K562 (cell line): Measurements from ENCODE around the gene GTPBP1. TPM values are rescaled to one million over a fixed set of nuclear protein-coding genes. Genes with fewer than 3 reads are reported as not detected.

Source experiments
- ATF1 ChIP-seq, 2 experiments: fragments of 450-650 bp in 1 of 2; IDR thresholded peaks; 2 replicates each; pipeline ENCODE4 v1.6.1; 2016; ENCODE audit warnings: missing compliant biosample characterization in 1 of 2, missing genetic modification characterization in 1 of 2
- ATF2 ChIP-seq: sonication (generic); formaldehyde crosslinking; IDR thresholded peaks from 2 replicates; pipeline ENCODE4 v1.8.1; 2022; ENCODE audit warnings: missing genetic modification reagents
- HDAC2 ChIP-seq: fragments of 450-650 bp; IDR thresholded peaks from 2 replicates; pipeline ENCODE4 v1.6.1; 2016; ENCODE audit warnings: mild to moderate bottlenecking
- NCOA6 ChIP-seq: fragments of 450-650 bp; IDR thresholded peaks from 2 replicates; pipeline ENCODE4 v1.6.1; 2017; ENCODE audit warnings: mild to moderate bottlenecking
- NR0B1 ChIP-seq: fragments of 450-650 bp; IDR thresholded peaks from one replicate; pipeline ENCODE4 v1.6.1; 2018; ENCODE audit warnings: mild to moderate bottlenecking, moderate library complexity; ENCODE audit not compliant: partially characterized antibody
- POLR2G ChIP-seq: fragments of 200-400 bp; formaldehyde crosslinking; IDR thresholded peaks from 2 replicates; pipeline ENCODE4 v1.6.1; 2017; ENCODE audit warnings: low read depth, mild to moderate bottlenecking, antibody characterized with exemption, low read length, moderate library complexity
- PTBP1 ChIP-seq: fragments of 200-400 bp; formaldehyde crosslinking; IDR thresholded peaks from 2 replicates; pipeline ENCODE4 v1.6.1; 2017; ENCODE audit warnings: low read depth, low read length
- RBM14 ChIP-seq: fragments of 200-400 bp; formaldehyde crosslinking; IDR thresholded peaks from 2 replicates; pipeline ENCODE4 v1.6.1; 2018; ENCODE audit warnings: low read depth, mild to moderate bottlenecking, low read length, moderate library complexity, borderline replicate concordance; ENCODE audit not compliant: insufficient read depth
- REST ChIP-seq, 2 experiments: fragments of 450-650 bp; formaldehyde crosslinking in 1 of 2; IDR thresholded peaks; 2 replicates each; pipeline versions ENCODE4 v1.4.0 to v1.6.1; 2014 to 2020; ENCODE audit warnings: mild to moderate bottlenecking in 2 of 2, borderline replicate concordance in 1 of 2, low read depth in 1 of 2
- SNAPC5 ChIP-seq: fragments of 250-450 bp; sonication (Bioruptor Pico); IDR thresholded peaks from 2 replicates; pipeline ENCODE4 v1.8.0; 2021; ENCODE audit warnings: moderate library complexity, mild to moderate bottlenecking, inconsistent platforms
- SP2 ChIP-seq: IDR thresholded peaks from 2 replicates; pipeline ENCODE4 v1.6.1; 2011; ENCODE audit warnings: mild to moderate bottlenecking, low read depth, low read length, moderate library complexity; ENCODE audit not compliant: poor library complexity, severe bottlenecking; ENCODE audit errors: extremely low read depth
- TAF9B ChIP-seq: fragments of 450-650 bp; IDR thresholded peaks from 2 replicates; pipeline ENCODE4 v1.6.1; 2018; ENCODE audit warnings: mild to moderate bottlenecking; ENCODE audit not compliant: partially characterized antibody
- TCF15 ChIP-seq: fragments of 250-450 bp; sonication (Bioruptor Pico); IDR thresholded peaks from 2 replicates; pipeline ENCODE4 v1.8.0; 2022; ENCODE audit warnings: moderate library complexity, mild to moderate bottlenecking, inconsistent platforms
- TEAD1 ChIP-seq, 2 experiments: fragments of 450-650 bp in 1 of 2; sonication (generic) in 1 of 2; formaldehyde crosslinking; IDR thresholded peaks; 2 replicates each; pipeline versions ENCODE4 v1.4.0 to v1.8.0; 2020 to 2022; ENCODE audit warnings: mild to moderate bottlenecking in 2 of 2, missing genetic modification reagents in 1 of 2
- polyA plus RNA-seq, 8 experiments: library from polyadenylated mRNA; depleted of rRNA in 4 of 8; stranded (reverse) in 5 of 8; unstranded in 3 of 8; fragments of >200 nt; fragmentation: Nextera tagmentation in 2 of 8; fragmentation: Illumina TruSeq in 1 of 8; extraction: Ambion mirVana in 2 of 8; extraction: Trizol in 1 of 8; gene quantifications; 2 replicates each; pipeline versions ENCODE4 v1.2.1 to v1.2.3, GENCODE V29; 2011 to 2014; ENCODE audit warnings: inconsistent platforms in 1 of 8, missing spikeins in 1 of 8
- total RNA-seq, 7 experiments: library from RNA; depleted of rRNA in 6 of 7; stranded (reverse); fragments of >200 nt in 6 of 7; fragmentation: Illumina TruSeq in 2 of 7; extraction: Trizol in 2 of 7; gene quantifications; 2 replicates each; pipeline versions ENCODE4 v1.2.1 to v1.2.3, GENCODE V29; 2011 to 2021; ENCODE audit warnings: low replicate concordance in 1 of 7

GTPBP1 gene
- total and polyA plus RNA-seq, 9 of the 15 experiments (the other 6 are each of a cell fraction or from before 2014, with no cell fraction given): 0.83 to 53.2 (median 23.3) TPM

- TF ChIP-seq REST (IDR thresholded peaks at IDR 0.05; ENCODE audit: borderline replicate concordance) (no peak), REST (CRISPR knock-in tag; IDR thresholded peaks at IDR 0.05; ENCODE audit: low read depth) (no peak), TEAD1 (CRISPR knock-in tag; IDR thresholded peaks at IDR 0.05) (no peak), NR0B1 (no peak), SNAPC5 (no peak), POLR2G (peak; percentile 77), PTBP1 (no peak), ATF1 (CRISPR knock-in tag; IDR thresholded peaks at IDR 0.05) (no peak), ATF1 (tag; IDR thresholded peaks at IDR 0.05) (peak; percentile 46; the same call in 1 of the 2 replicates), TCF15 (CRISPR knock-in tag) (no peak), RBM14 (no peak), NCOA6 (no peak), TAF9B (no peak), HDAC2 (0 out of 2 replicates have a peak, but pooled peaks have one; percentile 15), ATF2 (no peak), SP2 (no peak)
These were observed 49.3 kb upstream of the GTPBP1 start, which contains the start of the genes CBY1 and FAM227A (continued) for GRCh38 chr22:38656256-38657044.
